ENCODE measurements around the gene CRMP1.

Gene CRMP1

GRCh38 chr4:5893004-5893580 lies at the start of gene CRMP1:
CRMP1 (minus strand) TSS chr4:5893086; CDS start chr4:5892969, 117 bp downstream.
- no peak for DNase-seq

GRCh38 chr4:5941601-5942000 lies 48.7 kb upstream of the CRMP1 start:
- no peak for DNase-seq

DNA sequence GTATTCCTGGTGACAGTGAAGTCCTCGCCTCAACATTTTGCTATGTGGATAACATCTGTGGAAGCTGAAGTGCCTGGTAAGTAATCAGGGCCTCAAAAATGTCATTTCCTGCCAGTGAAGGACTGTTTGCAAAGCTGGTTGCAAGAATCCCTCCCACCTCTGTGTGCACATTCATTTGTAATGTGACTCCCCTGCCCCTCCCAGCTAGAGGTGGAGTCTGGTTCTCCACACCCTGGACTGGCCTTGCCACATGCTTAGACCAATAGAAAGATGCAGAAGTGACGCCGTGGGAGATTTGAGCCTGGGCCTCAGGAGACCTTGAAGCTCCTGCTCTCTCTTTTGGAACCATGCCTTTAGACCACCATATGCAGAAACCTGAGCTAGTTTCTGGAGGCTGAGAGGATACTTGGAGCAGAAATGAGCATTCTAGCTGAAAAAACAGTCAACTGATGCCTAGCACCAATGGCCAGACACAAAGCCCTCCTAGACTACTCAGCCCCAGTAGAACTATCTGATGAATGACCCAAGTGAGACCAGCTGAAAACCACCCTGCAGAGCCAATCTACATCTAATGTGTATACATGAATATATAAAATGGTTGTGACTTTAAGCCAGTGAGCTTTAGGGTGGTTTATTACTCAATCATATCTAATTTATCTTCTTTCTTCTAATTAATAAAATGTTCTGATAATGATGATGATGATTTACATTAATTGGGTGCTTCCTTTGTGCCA lies 47.8 kb upstream of the CRMP1 start:
- DNase-seq = no peak

DNA sequence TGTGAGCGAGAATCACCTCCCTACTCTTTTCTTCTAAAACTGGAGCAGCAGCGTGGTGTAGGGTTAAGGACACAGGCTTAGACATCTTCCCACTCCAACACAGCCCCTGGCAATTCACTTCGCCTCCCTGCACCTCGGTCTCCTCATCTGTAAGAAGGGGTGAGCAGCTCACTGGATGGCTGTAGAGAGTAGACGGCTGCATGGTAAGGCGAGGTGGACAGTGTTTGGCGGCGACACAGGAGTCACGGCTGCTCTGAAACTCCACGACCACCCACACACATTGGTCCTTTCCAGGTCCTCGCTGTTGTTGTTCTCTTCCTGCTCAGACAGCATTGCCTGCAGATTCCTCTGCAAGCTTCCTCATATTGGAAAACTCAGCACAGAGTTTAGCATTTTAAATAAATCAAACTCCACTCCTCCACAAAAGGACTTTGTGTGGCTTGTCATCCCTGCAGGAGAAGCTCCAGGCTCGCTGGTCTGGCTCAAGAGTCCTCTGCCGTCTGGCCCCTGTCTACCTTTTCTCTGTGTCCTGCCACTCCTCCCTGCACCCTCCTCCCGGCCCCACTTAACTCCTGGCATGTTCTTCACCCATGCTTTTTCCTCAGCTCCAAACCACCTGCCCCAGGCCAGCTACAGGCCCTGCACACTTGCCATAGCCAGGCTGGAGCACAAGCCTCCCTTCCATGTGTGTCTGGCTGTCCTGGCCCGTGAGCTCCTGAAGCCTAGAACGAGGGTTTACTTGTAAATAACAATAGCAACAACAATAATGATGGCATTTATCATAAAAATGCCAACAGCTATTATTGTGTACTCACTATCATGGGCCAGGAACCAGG lies 41.3 kb upstream of the CRMP1 start:
- no peak for DNase-seq

DNA sequence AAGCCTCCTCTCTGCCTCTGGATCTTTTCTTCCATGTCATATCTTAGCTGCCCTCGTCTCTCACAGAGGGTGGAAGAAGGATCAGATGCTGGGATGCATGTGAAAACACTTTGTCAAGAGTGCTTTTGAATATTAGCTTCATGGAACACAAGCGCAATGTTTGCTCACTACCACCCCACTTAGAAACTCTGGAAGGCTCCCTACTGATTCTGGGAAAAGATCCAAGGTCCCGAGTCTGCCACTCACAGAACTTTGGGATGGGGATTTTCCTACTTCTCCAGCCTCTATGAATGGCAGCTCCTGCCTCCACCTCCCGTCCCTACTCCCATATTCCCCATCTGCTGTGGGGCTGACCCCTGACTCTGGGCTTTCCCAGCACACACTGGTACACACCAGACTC lies 40.2 kb upstream of the CRMP1 start:
- DNase-seq = no peak

DNA sequence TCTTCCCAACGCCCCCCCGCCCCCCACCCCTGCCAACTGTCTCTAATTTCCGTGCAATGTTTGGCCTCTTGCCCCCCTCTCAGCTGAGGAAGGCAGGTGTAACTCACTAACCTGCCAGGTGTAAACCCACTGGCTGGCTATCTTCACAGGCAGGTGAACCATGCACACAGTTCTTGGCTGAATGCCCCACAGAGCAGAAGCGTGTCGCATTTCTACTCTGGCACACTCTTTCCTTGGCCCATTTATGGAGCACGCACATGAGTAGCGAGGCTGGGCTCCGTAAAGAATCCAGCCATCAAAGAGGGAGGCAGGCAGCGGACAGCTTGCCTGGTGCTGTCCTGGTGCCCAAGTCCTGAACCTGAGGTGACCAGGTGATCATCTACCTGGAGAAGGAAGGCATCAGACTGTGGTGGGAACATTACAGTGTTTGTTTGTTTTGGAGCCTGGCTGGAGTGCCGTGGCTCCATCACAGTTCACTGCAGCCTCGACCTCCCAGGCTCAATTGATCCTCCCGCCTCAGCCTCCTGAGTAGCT lies 39.2 kb upstream of the CRMP1 start:
- DNase-seq = no peak

DNA sequence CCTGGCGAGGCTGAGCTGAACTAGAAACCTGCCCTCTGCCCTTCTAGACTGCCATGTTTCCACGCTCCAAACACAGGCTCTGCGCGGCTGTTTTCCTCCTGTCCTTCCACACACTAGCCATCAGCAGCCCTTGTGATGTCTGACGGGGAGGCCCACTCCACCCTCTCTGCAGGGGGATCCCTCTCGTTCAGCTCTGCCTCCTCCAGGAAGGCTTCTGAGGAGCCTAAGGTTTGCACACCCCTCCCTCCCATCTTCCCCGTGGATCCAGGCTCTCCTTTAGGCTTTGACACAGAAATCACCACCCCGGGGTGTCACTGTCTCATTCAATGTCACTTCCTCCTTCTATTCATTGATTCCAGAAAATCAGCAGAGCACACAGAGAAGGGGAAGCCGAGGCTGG lies 38.6 kb upstream of the CRMP1 start:
- no peak for DNase-seq

DNA sequence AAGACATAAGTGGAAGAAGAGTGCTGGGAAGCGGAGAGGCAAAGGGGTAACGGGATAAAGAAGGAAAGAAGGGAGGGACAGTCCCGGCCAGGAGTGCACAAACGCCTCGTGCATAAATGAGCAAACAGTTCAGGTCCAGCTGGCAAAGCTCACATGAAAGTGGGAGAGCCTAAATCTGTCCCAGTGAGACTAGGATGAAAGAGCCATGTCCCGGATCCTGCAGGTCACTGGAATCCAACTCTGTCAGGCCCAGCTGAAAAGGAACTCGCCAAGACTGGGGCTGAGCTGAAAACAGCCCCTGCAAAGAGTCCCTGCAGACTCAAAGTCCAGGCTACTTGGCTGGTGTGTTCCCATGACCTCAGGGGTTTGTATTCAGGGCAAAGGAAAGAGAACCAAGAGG lies 38.0 kb upstream of the CRMP1 start:
- DNase-seq = no peak

DNA sequence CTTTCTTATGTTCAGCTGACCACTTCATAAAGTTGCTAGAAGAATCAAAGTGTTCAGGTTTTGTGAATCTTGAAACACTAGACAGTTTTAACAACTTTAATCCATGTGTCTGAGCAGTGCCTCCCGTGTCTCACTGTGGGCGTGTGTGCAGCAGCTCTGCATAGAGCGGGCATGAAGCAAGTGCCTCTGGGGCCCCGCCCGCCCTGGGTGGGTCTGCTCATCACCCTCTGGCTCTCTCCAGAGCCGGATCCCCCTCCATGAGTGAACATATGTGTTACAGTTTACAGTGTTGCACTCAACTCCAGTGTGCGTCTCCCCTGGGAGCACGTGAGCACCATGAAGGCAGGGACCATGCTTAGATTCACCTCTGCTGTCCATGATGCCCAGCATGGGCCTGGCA lies 37.6 kb upstream of the CRMP1 start:
- no peak for DNase-seq

DNA sequence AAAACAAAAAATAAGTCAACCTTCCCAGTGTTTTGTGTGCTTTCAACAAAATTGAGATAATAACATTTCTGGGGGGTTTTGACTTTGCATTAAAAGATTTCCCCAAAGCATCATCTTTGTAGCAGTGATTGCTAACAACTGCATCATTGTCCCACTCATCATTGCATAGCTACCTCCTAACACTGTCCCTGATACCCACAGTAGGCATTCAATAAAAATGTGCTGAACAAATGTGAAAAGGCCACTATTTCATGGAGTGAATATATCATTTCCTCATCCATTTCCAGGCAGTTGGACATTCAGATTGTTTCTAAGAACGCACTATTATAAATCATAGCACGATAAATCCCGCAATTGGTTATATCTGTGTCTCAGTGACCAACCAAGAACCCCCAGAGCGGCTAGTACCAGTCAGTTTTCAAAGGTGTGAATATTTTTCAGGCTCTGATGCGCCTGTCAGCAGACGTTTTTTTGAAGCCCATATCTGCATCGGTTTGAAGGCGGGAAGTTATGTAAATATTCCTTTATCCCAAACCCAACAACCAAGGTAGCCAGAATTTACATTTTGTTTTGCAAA lies 36.0 kb upstream of the CRMP1 start:
- no peak for DNase-seq

DNA sequence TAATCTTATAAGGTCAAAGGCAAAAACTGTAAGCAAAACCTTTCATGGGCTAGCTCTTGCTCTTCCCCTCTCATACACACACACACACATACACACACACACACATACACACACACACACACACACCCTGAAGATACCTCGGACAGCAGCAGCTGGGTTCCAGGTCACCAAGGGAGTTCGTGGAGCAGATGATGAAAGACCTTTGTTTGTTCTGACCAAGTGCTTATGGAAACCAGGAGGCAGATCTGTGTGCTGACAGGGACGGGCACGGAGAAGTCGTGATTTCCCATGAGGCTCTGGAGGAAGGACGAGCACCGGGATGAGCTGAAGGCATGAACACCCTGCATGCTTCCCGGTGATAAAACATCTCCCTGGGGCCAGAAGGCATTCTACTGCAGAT lies 35.4 kb upstream of the CRMP1 start:
- DNase-seq = no peak

DNA sequence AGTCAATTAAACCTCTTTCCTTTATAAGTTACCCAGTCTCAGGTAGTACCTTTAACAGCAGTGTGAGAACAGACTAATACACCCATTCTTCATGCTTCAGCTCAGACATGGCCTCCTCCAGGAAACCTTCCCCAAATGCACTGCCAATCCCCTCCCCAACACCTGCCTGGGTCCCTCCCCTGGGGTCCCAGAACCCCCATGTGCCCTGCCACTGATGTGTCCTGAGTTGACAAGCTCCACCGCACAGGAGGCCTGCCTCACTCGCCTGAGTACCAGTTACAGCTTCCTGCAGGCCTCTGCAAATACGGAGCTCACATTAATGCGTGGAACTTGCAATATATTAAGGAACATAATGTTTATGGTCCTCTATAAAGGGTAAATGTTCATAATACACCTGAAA lies 34.9 kb upstream of the CRMP1 start:
- no peak for DNase-seq

DNA sequence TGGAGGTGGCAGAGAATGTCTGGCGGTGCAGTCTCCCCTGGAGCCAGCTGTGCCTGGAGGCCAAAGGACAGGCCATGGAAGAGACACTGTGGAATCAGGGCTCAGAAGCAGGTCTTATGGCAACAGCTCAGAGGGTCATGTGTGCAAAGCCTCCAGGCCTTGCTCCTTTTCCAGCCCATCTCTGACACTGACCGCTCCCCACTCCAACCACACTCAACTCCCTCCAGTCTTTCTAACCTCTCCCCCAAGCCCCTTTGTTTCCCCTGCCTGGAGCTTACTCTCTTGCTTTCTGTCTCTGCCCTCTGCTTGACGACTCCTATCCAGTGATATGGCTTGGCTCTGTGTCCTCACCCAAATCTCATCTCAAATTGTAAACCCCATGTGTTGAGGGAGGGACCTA lies 34.2 kb upstream of the CRMP1 start:
- DNase-seq = no peak

DNA sequence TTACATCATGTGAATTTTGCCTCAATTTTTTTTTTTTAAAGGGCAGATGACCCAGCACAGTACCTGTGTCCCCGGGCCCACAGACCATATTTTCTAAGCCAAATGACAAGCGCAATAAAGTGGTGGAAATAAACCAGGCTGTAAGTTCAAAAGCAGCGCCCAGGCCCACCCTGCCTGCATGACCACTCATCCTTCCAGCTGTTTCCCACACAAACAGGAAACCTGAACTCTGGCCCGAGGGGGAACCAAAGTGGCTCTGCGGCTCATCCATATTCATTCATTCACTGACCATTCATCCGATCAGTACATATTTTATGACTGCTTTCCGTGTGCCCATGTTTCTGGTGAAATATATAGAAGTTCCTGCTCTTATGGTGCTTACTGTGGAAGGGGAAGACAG lies 33.7 kb upstream of the CRMP1 start:
- DNase-seq = no peak

DNA sequence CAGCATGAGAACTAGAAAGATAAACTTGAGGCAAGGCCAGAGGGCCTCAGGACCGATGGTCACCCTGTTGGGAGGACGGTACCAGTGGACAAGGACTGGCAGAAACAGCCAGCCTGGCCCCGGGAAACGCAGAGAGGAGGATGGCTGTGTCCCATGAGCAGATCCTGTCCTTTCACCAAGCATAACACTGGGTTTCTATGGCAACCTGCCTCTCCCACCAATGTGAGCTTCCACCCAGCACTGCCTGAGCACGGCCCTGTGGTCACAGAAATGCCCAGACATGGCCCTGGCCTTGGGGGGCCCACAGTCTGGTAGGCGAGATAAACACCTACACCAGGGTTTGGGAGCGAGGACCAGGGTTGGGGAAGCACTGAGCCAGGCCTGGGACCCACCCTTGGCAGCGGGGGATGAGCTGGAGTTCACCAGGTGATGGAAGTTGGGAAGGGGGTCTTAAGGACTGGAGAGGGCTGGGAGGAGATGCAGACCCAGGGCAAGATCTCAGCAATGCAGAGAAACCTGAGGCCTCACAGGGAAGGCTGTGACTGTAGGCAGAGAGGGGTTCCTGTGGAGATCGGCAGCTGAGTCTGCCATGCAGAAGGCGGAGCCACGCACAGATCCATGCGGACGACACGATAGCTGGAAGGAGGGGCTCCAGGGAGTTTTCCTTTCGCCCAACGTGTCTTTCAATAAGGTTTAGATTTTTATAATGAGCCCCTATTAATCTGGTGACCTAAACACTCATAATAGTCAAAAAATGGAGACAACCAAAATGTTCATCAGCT lies 32.7 kb upstream of the CRMP1 start:
- DNase-seq = no peak

DNA sequence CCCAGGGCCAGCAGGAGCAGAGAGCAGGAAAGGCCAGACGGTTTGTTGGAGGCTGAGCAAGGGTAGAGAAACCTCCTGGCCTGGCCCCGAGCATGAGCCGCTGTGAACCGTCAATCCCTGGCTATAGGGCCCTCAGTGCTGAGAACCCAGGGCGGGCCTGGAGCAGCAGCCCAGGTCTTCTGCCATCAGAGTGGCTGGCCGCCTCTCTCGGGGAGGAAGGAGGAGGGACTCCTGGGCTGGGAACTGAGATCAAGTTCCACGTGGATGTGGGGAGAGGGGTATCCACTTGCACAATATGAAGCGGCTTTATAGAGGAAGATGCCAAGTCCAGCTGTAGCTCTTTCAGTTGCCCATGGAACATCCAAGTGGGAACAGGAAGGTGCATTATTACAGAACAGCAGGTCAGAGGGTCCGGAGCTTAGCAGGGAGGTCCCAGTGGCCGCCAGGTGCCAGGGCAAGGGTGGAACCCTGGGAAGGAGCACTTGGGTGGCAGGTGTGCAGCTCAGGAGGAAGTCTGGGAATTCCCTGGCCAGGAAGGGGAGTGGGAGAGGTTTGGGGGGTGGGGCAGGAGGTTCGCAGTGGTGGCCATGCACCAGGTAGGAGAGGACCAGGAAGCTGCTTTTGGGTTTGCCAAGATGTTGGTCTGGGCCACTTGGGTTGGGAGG lies 31.7 kb upstream of the CRMP1 start:
- DNase-seq = no peak

- no peak for DNase-seq
These were observed 30.5 kb upstream of the CRMP1 start for GRCh38 chr4:5923376-5923775.

- DNase-seq = no peak
These were observed 29.7 kb upstream of the CRMP1 start for GRCh38 chr4:5922556-5922955.

GRCh38 chr4:5921981-5922380 lies 29.1 kb upstream of the CRMP1 start:
- DNase-seq = no peak

DNA sequence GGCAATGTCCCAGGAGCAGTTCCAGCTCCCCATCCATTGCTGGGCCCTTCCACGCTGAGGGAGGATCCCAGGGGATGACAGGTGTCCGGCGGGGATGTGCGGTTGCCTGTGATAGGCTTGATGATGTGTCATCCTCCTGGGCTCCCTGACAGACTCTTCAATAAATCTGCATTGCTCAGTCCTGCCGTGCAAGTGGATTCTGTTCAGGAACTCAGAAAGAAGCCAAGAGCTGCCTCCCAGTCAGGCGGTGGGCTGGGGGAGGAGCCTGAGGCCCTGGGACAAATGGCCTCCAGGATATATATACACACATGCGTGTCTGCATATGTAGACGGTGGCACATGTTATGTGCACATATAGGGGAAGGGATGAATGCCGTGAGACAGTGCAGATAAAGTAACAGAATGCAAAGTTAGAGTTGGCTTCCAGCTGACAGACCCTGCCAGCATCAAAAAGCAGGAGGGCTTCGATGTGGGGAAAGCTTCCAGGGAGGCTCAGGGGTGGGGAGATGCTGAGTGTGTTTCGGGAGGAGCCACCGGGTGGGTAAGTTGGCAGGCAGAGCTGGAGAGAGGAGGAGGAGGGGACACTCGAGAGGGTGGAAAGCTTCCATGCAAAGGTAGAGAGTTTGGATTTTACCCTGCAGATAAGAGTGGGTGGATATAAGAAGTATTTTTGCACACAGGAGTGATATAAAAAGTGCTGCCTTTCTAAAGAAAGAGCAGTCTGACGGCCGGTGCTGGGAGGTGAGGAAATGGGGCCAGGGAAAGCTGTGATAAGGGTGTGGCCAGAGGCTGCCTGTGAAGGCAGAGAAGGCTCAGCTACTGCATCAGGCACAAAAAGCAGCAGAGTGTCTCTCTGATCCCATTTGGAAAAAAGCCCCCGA lies 28.5 kb upstream of the CRMP1 start:
- no peak for DNase-seq

DNA sequence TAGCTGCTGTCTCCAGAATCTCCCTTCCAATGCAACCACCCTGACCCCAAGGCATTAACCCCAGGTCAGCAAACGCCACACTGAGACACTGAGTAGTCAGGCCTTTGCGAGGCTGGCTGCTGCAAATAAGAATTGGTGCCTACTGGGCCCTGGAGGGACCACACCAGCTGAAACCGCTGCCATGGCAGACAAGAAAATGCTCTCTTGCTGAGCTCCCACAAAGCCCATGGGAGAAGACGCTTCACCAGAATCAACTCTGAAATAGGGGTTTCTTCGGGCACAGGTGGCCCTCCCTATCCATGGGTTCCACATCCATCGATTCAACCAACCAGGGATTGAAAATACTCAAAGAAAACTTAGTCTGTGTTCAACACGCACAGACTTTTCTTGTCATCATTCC lies 26.7 kb upstream of the CRMP1 start:
- DNase-seq = no peak

Data from femur (tissue), 1 donor.